GM18505 (cell line): ENCODE data around the gene SPOCK3.
"Not testable (repeated sequence)": the region's sequence is repeated elsewhere in the genome, so short reads cannot be mapped to it uniquely, and the experiment has no call there.

Experiments used
- ATAC-seq: cut with Tn5 transposase; IDR thresholded peaks from one replicate; pipeline ENCODE4 v1.9.1; 2021; ENCODE audit not compliant: unreplicated experiment
- POLR2A ChIP-seq: IDR thresholded peaks from 4 replicates; pipeline ENCODE4 v1.6.1; 2011; ENCODE audit warnings: borderline replicate concordance; ENCODE audit not compliant: insufficient read depth, insufficient read length; ENCODE audit errors: extremely low read depth

Gene SPOCK3

DNA sequence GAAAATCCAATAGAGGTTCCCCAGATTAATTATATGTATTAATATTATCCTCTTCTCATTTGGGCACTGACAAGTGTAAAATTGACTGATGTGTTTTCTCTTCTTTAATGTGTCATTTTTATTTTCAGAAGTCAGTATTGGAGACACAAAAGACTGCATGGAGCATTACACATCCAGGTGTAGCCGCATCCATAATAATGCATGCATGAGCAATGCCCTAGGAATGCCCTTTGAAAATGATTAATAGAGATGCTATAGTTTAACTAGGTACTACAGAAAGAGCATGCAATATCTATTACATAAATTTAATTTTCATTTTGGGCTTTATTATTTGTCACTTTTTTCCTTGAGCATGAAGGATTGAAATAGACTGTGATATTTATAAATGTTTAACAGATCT lies 509.9 kb downstream of the SPOCK3 start:
- TF ChIP-seq POLR2A: no peak
- ATAC-seq: no peak

GRCh38 chr4:166723532-166724140 lies 510.7 kb downstream of the SPOCK3 start:
- no peak for TF ChIP-seq POLR2A
- ATAC-seq: no peak

DNA sequence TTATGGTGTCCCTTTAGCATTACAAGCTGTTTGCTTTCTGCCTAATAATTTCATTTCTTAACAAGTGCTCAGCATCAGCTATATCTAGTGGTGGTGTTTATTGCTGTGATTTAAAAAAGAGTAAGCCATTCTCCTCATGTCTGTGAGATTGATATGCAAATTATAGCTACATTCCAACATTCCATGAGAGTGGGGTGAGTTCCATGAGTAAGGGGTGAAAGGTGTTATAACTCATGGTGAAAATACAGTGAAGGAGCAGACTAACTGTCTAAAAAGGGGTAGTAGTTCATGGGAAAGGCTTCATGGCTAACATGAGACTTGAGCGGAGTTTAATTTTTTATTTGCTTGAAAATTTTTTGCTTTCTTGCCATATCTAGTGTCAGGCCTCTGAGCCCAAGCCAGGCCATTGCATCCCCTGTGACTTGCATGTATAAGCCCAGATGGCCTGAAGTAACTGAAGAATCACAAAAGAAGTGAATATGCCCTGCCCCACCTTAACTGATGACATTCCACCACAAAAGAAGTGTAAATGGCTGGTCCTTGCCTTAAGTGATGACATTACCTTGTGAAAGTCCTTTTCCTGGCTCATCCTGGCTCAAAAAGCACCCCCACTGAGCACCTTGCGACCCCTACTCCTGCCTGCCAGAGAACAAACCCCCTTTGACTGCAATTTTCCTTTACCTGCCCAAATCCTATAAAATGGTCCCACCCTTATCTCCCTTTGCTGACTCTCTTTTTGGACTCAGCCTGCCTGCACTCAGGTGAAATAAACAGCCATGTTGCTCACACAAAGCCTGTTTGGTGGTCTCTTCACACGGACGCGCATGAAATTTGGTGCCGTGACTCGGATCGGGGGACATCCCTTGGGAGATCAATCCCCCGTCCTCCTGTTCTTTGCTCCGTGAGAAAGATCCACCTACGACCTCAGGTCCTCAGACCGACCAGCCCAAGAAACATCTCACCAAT lies 518.3 kb downstream of the SPOCK3 start:
- not testable (repeated sequence) for ATAC-seq

- no peak for ATAC-seq
- TF ChIP-seq POLR2A: no peak
Observed at GRCh38 chr4:166700592-166700991, 533.7 kb downstream of the SPOCK3 start.

DNA sequence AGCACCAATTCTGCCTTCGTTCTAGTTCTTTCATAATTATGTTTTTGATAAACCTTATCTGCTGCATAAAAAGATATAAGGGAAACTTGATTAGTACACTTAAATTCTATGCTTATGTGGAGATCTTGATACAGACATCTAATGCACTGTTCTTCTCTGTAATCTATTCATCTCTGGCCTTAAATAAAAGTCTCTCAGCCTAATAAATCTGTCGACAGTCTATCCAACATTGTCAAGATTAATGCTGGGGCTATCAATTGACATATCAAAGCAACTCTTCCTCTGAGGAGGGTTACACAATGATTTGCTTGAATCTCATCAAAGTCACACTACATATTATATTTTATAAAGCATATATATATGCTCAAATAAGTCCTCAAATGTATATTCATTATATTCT lies 545.5 kb downstream of the SPOCK3 start:
- no peak for ATAC-seq
- no peak for TF ChIP-seq POLR2A

- no peak for TF ChIP-seq POLR2A
Observed at GRCh38 chr4:166687828-166688227, 546.5 kb downstream of the SPOCK3 start.

More at GRCh38 chr4:166687828-166688227, 546.5 kb downstream of the SPOCK3 start:
- ATAC-seq: no peak
